RPMI8226 (cell line): Measurements from ENCODE around the gene LPP.
"Not testable (repeated sequence)": the region's sequence is repeated elsewhere in the genome, so short reads cannot be mapped to it uniquely, and the experiment has no call there.

Experiments
- DNase-seq: peaks from one replicate; pipeline ENCODE4 v3.0.0-alpha.2; 2015

LPP gene

DNA sequence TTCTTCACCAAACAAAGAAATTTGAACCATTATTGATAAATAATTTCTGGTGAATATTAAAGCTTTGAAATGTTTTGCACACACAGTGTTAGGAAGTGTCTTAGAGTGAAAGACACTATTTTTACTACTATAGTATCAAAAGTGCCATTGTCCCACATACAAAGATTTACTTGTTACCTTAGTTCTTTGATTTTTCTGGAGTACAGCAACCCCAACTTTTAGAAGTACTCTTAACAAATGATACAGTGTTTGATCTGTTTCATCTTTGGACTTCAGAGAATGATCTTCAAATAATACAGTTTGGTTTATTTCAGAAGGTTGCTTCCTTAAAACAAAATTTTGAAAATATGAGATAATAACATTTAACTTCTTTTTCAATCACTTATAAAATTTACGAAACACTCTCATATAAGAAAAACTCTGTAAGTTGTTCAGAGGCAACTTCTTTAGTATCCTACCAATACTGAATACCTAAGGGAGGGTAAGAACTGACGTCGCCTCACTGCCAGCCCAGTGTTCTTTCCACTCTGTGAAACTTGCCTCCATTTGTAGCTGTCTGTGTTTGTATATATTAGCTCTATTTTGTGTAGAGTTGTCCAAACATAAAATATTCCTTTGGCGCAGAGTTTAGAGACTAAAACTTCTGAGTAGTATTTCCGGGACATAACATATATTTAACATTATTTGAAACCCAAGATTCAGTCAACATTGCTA lies 464.2 kb downstream of the LPP start:
- DNase-seq, result no peak

DNA sequence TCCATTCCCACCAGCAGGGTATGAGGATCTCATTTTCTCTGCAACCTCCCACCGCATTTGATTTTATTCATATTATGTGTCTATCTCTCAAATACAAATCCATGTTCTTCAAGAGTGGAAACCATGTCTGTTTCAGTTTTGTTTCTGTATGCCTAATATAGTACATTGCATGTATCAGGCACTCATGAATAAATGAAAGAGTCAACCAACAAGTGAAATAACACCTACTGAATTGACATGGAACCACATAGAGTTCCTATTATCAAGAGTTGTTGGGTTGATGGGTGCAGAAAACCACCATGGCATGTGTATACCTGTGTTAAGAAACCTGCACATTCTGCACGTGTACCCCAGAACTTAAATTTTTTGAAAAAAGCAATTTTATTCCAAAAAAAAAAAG lies 466.8 kb downstream of the LPP start:
- DNase-seq, result no peak

DNA sequence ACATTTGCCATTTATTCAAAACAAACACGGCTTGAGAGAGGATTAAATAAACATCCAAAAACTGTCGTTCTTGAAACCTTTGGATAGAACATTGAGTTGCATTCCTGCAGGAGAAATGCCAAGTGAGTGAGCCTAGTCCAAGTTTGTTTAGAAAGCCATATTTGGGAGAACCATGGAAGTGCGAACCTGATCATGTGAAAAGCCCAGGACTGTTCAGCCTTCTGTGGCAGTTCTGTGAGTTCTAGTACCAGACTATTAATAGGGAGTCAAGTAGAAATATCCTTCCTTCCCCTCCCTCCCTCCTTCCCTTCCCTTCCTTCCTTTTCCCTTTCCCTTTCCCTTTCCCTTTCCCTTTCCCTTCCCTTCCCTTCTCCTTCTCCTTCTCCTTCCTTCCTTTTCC lies 470.4 kb downstream of the LPP start:
- DNase-seq, result no peak

DNA sequence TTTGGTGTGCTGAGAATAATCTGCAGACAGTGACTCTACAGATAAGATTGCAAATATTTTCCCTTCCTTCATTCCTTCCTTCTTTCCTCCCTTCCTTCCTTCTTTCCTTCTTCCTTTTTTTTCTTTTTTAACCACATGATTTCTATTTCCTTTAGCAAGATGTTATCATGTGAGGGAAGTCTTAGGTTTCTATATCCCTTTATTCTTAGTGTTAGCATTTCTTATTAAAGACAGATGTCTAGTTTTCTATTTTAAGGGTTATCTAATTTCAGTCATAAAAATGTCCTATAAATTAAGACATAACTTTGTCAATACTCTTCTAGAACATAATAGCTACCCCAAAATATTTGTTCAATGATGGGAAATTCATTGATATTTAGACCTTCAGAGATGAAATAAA lies 470.9 kb downstream of the LPP start:
- DNase-seq, result no peak

DNA sequence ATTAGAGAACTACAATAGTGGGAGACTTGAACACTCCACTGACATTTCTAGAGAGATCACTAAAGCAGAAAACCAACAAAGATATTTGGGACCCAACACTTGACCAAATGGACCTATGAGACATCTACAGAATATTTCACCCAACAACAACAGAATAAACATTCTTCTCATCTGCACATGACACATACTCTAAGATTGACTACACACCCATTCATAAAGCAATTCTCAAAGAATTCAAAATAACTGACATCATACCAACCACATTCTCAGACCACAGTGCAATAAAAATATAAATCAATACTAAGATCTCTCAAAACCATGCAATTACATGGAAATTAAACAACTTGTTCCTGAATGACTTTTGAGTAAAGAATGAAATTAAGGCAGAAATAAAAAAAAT lies 473.7 kb downstream of the LPP start:
- DNase-seq, result no peak

DNA sequence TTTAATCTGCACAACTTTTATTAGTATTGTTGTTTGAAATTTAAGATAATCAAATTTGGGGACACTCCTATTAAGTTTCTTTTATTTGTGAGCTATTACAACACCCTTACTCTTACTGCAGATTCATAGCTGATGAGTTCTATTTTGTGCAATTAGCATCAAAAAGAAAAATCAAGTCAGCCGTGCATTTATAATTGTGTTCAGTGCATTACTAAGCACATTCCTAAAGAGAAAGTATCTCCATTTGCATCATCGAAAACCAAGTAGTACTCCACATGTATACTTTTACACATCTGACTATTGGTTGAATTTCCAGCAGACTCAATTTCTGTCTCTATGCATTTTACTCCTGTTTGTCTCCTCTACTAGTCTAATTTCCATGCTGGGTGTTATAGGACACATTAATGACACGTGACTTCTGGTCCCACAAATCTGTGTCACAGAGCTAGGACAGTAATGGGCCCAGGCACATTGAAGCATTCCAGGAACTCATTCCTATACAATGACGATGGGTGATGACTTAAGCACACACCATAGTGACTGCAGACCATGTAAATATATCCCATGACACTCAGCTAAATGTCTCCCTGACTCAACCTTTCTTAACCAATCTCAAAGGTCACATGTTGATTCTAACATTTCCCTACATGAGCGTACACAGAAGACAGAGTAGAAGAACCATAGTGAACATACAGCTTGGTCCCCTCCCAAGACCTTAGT lies 477.5 kb downstream of the LPP start:
- no peak for DNase-seq

DNA sequence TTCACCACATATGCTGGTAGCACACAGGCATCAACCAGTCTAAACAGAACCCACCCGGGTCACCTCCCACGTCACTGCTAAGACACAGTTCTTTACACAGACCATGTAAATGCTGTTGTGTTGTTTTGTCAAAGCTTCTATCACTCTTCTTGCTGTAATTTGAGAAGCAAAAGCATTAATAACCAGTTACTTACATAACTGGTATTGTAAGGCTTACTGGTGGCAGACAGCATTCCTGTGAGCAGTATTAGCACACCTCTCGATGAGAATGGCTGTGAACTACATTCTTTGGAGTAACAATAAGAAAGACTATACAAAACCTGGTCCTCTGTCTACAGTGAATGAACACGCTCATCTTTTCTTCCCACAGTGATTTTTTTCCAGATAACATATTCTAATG lies 479.2 kb downstream of the LPP start:
- DNase-seq, result no peak

DNA sequence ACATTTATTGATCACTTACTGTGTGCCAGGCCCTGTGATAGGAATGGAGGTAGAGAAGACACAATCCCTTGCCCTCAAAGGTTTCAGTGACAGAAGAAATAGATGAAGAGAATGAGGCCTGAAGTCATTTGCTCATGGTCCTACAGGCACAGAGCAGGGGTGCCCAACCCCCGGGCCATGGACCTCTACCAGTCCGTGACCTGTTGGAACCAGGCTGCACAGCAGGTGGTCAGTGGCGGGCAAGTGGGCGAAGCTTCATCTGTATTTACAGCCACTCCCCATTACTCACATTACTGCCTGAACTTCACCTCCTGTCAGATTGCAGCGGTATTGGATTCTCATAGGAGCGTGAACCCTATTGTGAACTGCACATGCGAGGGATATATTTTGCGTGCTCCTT lies 480.3 kb downstream of the LPP start:
- DNase-seq, result no peak

DNA sequence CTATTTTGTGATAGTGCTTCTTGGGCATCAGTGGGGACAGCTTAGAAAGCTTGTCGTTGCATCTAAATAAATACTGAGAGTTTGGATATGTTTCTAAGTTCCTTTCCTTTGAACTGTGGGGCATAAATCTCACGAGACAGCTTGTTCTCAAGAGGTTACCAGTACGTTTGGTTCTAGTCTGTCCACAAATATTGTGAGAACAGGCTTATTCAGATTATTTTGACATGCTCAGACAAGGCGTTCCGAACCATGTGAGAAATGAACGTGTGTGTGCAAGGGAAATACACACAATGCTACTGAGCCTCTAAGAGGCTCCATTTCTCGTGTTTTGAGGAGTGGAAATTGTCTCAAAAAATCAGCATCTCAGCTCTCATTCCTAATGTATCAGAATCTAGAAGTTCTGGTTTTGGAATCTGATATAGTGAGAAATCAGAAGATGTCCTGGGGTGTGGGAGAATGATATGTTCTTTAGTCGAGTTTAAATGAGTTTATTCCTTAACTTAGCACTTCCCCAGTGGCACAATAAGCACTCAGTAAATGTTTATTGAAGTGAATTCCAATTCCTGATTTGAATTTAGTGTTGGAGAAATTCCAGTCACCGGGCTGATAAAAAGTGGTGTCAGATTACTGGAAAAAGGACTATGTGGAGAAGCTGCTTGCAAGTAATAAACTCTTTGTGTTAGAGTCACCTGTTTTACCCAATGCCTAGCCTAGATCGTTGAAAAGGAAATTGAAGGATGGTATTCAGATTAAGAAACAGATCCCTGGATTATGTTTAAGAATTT lies 481.5 kb downstream of the LPP start:
- no peak for DNase-seq

DNA sequence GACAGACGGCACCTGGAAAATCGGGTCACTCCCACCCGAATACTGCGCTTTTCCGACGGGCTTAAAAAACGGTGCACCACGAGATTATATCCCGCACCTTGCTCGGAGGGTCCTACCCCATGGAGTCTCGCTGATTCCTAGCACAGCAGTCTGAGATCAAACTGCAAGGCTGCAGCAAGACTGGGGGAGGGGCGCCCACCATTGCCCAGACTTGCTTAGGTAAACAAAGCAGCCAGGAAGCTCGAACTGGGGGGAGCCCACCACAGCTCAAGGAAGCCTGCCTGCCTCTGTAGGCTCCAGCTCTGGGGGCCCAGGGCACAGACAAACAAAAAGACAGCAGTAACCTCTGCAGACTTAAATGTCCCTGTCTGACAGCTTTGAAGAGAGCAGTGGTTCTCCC lies 482.3 kb downstream of the LPP start:
- DNase-seq, result not testable (repeated sequence)

DNA sequence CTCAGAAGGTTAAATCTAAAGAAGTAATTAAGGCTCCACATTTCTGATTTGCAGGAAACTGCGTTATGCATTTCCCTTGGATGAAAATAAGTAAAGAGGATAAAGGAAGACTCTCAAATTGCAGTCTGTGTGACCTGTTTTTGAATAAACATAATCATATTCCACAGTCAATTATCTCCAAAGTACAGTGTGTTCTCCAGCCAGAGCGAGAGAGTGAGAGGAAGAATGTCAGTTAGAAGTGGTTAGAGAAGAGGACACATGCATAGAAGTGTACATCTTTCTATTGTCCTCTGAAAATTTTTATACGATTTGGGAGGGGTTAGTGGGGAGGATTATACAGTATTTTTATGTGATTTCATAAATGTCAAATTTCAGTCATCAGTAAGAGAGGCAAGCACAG lies 487.1 kb downstream of the LPP start:
- no peak for DNase-seq

DNA sequence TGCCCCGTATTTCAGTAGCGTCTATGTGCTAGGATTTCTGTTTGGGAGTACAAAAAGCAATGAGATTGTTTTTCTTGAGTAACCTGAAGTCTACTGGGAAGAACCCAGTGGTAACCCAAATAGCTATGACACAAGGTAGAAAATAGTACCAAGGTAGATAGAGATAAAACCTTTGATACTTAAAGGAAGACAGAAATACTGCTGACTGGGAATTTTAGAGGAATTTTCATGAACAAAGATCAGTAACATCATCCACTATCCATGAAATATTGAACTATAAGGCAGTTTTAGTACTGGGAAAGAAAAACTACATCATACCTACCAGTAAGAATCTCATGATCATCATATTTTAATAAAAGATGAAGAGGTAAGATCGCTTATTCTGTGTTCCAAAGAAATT lies 489.8 kb downstream of the LPP start:
- DNase-seq, result no peak

DNA sequence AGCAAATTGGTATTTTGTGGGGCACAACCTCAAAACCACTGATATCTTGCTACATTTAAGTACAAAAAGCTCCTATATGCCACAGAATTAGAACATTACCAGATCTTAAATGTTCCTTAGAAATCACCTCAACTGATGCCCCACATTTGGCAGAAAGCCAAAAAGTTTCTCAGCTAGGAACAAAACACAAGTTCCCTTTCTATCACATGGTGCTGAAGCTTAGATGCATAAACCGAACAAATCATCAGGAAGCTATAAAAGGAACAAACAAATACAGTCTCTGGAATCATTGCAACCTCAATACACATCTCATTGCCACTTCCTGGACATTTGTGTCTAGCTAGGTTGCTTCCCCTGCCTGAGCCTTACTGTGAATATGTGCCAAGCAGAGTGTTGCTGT lies 492.6 kb downstream of the LPP start:
- DNase-seq, result peak; percentile 9

DNA sequence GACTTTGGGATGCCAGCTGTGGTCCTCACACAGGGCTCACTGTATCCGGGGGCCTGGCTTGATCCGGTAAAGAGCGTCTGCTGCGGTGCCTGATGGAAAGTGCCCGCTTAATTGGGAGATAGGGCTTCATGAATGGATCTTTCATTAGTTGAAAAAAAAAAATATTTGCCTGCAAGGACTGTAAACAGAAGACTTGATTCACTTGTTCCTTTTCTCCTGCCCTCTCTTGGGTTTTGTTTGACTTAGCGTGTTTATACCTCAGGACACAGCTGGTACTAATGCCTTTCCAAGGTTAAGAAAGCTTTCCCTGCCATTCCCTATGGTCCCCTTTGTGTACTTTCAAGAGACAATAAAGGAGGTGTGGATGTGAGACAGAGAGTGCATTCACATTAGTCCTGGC lies 493.3 kb downstream of the LPP start:
- no peak for DNase-seq

DNA sequence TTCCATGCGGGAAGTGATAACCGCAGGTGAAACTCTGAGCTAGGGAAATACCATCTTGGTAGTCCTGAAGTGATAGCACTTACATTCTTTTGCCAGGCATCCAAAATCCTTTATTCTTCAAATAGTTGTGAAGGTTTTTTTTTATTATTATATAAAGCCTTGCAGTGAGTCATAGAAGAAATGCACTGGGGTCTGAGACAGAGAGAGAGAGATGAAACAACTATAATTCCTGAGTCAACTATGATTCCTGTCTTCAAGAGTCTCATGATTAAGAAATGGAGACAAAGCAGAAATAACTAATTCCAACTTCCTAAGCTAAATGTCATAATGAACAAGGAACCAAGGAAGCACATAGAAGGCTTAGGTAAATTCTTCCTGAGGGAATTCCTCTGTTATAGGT lies 495.6 kb downstream of the LPP start:
- DNase-seq, result no peak

DNA sequence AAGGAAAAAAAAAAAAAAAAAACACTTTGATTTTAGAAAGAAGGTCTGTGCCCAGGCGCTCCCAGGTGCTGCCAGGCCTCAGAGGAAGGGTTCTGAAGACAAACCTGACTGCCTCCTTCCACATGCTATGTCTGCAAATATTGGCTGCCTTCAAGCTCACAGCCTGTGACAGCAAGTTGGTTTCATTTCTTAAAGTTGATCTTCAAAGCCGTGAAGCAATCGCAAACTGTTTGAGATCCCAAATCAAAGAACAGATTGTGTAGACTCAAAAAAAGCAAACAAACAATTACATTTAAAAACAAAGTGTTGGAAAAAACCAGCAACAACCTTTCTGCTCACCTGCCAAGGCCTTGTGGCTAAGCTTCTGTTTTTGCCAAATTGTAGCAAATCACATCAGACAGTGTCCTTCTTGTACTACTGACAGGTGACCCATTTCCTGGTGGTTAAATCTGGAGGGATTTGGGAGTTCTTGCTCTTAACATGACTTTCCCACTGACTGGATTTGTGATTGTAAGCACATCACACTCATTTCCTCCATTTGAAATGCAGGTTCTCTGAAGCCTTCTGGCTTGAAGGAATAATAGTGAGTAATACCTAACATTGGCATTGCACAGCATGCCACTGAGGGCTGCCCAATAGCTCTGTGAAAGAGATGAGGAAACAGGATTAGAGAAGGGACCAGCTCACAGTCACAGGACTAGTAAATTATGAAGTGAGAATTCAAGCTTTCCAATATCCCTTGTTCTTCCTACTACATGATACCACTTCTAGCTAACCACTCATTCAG lies 502.4 kb downstream of the LPP start:
- DNase-seq, result no peak

DNA sequence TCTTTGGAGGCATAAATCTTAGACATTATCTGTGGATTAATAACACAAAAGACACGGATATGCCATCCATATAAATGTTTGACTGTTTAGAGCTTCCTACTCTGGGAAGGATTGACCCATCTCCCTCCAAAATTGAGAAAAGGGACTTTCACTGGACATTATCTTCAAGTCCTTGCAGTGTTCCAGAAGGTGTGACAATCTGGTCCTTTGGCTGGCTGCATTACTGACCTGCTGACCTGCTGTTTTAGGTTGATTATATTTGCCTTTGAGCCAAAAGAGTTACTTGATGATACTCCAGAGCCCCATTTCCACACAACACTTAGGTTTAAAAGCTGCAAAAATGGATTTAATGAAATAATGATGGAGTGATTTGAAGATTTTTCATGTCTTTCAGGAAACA lies 504.6 kb downstream of the LPP start:
- DNase-seq, result no peak

DNA sequence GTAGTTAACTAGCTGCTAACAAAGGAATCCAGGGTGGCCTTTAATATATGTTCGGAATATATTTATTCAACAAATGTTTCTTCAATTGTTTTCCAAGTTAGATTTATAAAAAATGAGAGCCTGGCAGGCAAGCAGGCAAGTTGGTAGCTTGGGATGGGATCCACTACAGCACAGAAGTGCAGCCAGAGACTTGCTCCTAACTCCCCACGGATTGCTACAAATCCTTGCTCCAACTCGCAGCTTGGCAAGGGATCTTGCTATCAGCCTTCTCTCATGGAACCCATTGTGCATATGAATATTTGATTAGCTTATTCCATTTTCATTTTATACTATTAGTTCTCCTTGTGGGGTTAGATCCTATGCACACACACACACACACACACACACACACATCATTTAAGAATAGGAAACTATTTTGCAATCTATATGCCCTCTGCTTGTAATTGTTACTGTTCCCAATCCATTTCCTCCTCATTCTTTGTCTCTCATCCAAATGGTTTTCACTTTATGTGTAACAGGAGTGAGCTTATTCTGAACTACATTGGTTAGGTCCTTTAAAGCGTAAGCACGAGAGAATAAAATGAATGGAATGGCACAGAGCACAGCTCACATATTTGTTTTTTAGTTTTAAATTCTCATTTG lies 505.6 kb downstream of the LPP start:
- no peak for DNase-seq

DNA sequence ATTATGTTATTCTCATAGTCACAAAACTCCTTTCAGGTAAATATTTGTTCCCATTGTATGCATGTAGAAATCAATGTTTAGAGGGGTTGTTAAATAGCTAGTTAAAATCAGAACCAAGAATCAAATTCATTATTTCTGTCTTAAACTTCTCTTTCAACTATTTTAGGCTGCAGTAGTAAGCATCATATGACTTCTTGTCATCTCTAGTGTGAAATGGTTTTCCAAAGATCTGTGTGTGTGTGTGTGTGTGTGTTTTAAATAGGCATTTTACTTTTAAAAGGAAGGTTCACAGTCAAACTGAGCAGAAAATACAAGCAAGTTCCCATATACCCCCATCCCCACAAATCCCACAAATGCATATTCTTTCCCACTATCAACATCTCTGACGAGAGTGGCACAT lies 506.5 kb downstream of the LPP start:
- DNase-seq, result no peak

DNA sequence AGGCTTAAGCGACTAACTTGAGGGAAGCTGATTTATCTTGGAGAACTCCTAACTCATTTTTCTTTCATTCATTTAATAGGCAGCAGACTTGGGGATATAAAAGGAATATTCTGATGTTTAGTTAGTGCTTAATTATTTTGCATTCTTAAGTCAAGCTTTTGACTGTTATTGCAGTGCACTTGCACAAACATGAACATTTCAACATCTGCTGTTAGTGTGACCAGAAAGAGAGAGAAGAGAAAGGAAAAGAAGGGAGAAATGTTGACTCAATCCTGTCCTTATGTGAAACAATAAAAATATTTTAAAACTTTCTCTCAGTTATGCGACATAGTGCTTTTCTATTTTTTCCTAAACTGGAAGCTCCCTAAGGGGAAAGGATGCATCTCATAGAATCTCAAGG lies 507.8 kb downstream of the LPP start:
- DNase-seq, result no peak

DNA sequence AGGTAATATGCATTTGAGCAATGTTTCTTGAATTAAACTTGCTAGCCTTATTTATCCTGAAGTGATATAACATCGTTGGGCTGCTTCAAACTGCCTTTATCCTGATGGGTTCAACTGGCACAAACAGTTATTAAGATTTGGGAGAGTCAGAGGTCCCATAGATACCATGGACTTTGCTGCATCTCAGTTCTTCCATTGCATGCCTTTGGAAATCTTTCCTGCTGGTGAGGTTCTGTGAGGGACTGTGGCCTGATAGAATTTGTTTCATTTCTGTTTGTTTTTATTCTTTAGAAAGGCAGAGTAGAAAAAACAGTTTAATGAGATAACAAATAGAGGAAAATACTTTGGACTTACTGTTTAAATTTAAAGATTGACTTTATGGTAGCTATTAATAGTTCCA lies 508.3 kb downstream of the LPP start:
- no peak for DNase-seq

DNA sequence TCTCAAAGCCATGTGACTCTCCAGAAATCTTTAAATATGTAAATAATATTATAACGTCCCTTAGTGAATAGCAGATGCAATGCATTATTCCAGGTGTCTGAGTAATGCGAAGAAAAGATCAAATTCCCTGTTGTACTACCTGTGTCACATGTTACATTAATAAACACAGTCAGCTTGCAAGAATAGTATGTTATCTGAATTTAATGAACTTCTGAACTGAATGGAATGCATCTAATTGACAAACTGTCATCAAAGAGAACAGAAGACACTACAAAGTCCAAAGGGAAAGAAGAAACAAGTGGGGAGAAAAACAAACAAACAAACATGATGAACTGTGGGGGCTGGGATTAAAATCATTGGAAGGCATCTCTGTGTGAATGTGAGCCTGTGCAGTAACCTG lies 508.8 kb downstream of the LPP start:
- no peak for DNase-seq

DNA sequence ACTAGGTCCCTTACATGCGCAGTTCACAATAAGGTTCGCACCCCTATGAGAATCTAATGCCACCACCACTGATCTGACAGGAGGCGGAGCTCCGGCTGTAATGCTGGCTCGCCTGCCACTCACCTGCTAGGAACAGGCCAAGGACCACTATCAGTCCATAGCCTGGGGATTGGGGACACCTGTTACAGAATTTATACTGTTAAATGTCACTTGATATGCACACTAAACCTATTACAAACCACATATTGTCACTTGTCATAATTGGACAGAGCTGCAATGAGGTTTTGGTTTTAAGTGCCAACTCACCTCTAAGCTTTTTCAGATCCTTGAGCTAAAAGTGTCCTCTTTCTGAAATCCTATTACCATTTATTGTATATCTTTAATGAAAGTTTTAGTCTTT lies 509.9 kb downstream of the LPP start:
- DNase-seq, result no peak
